Skeletal muscle tissue (tissue), 4 donors: ENCODE data around the gene BACH2. TPM values are rescaled to one million over a fixed set of nuclear protein-coding genes. Genes with fewer than 3 reads are reported as not detected.
"Not testable (repeated sequence)": the region's sequence is repeated elsewhere in the genome, so short reads cannot be mapped to it uniquely, and the experiment has no call there.

Experiments used
- H3K27ac ChIP-seq: one replicate; pipeline ENCODE4 v1.7.0; 2013; ENCODE audit warnings: mild to moderate bottlenecking, low read depth, low read length, inconsistent platforms
- H3K27me3 ChIP-seq, 3 donors: one replicate each; pipeline ENCODE4 v1.7.0; 2013; ENCODE audit warnings: low read length in 3 of 3; ENCODE audit not compliant: control insufficient read depth in 3 of 3, insufficient read depth in 3 of 3
- H3K36me3 ChIP-seq, 3 donors: one replicate each; pipeline ENCODE4 v1.7.0; 2013; ENCODE audit warnings: low read length in 3 of 3; ENCODE audit not compliant: control insufficient read depth in 3 of 3, insufficient read depth in 3 of 3
- H3K4me1 ChIP-seq, 3 donors: one replicate each; pipeline ENCODE4 v1.7.0; 2013; ENCODE audit warnings: low read length in 3 of 3, mild to moderate bottlenecking in 3 of 3; ENCODE audit not compliant: control insufficient read depth in 3 of 3, insufficient read depth in 3 of 3
- H3K4me3 ChIP-seq, 3 donors: one replicate each; pipeline ENCODE4 v1.7.0; 2013; ENCODE audit warnings: low read length in 3 of 3
- H3K9ac ChIP-seq, 3 donors: one replicate each; pipeline ENCODE4 v1.7.0; 2013; ENCODE audit warnings: low read length in 3 of 3, mild to moderate bottlenecking in 3 of 3, moderate library complexity in 2 of 3, low read depth in 1 of 3
- H3K9me3 ChIP-seq, 3 donors: one replicate each; pipeline ENCODE4 v1.7.0; 2013; ENCODE audit warnings: low read length in 3 of 3; ENCODE audit not compliant: control insufficient read depth in 3 of 3
- total RNA-seq: library from RNA; depleted of rRNA; stranded (reverse); fragments of >200 nt; gene quantifications from one replicate; pipeline ENCODE4 v1.2.3, GENCODE V29; 2014
- donor health status: Osteomylitis.

Gene BACH2
- total RNA-seq, 1 donor from 2014 or later = 3.7 TPM

GRCh38 chr6:90167514-90168379 is 128.9 kb downstream of the BACH2 start:
- H3K27ac ChIP-seq = no peak overlapping the region
- no peak overlapping the region for H3K9ac ChIP-seq
- H3K4me1 ChIP-seq = peaks cover 8 to 17% (median 15%) of the 10 kb centered on the region in 3 donors
- H3K9me3 ChIP-seq = no peaks in the 10 kb centered on the region
- H3K4me3 ChIP-seq = no peak overlapping the region
- no peaks in the 10 kb centered on the region for H3K27me3 ChIP-seq
- H3K36me3 ChIP-seq = no peaks in the 10 kb centered on the region

- H3K36me3 ChIP-seq, H3K4me3 ChIP-seq, H3K9ac ChIP-seq, H3K9me3 ChIP-seq, H3K27ac ChIP-seq, H3K27me3 ChIP-seq: not testable (repeated sequence)
- peaks cover 8 to 17% (median 15%) of the 10 kb centered on the region in 3 donors for H3K4me1 ChIP-seq
These were observed 130.3 kb downstream of the BACH2 start for GRCh38 chr6:90166155-90166924.

GRCh38 chr6:90162648-90163387 is 133.8 kb downstream of the BACH2 start:
- no peaks in the 10 kb centered on the region for H3K36me3 ChIP-seq
- H3K9ac ChIP-seq = no peak overlapping the region
- no peak overlapping the region for H3K4me3 ChIP-seq
- H3K27ac ChIP-seq = no peak overlapping the region
- H3K4me1 ChIP-seq = peaks cover 2 to 5% (median 3%) of the 10 kb centered on the region in 3 donors
- no peaks in the 10 kb centered on the region for H3K9me3 ChIP-seq
- H3K27me3 ChIP-seq = no peaks in the 10 kb centered on the region

- Histone ChIP-seq H3K36me3 (no peaks in the 10 kb centered on the region), H3K27me3 (no peaks in the 10 kb centered on the region), H3K9ac (no peak overlapping the region), H3K4me1 (peaks cover 0 to 5% (median 0%) of the 10 kb centered on the region in 3 donors), H3K9me3 (no peaks in the 10 kb centered on the region), H3K4me3 (no peak overlapping the region), H3K27ac (no peak overlapping the region)
These were observed 136.6 kb downstream of the BACH2 start for GRCh38 chr6:90160013-90160412.

- Histone ChIP-seq H3K9me3 (no peaks in the 10 kb centered on the region), H3K27me3 (no peaks in the 10 kb centered on the region), H3K9ac (no peak overlapping the region), H3K27ac (no peak overlapping the region), H3K36me3 (no peaks in the 10 kb centered on the region), H3K4me3 (no peak overlapping the region), H3K4me1 (peaks cover 0 to 5% (median 0%) of the 10 kb centered on the region in 3 donors)
These were observed 137.2 kb downstream of the BACH2 start for GRCh38 chr6:90159452-90159851.

- Histone ChIP-seq H3K9ac (no peak overlapping the region), H3K36me3 (no peaks in the 10 kb centered on the region), H3K27ac (no peak overlapping the region), H3K4me1 (peaks cover 0 to 5% (median 0%) of the 10 kb centered on the region in 3 donors), H3K27me3 (no peaks in the 10 kb centered on the region), H3K9me3 (no peaks in the 10 kb centered on the region), H3K4me3 (no peak overlapping the region)
These were observed 137.7 kb downstream of the BACH2 start for GRCh38 chr6:90158936-90159335.

GRCh38 chr6:90157441-90157840 is 139.2 kb downstream of the BACH2 start:
- Histone ChIP-seq H3K4me3 (no peak overlapping the region), H3K9me3 (no peaks in the 10 kb centered on the region), H3K27me3 (no peaks in the 10 kb centered on the region), H3K27ac (no peak overlapping the region), H3K9ac (no peak overlapping the region), H3K36me3 (no peaks in the 10 kb centered on the region), H3K4me1 (peaks cover 0 to 5% (median 0%) of the 10 kb centered on the region in 3 donors)

- Histone ChIP-seq H3K9me3 (no peaks in the 10 kb centered on the region), H3K4me1 (peaks cover 0 to 5% (median 0%) of the 10 kb centered on the region in 3 donors), H3K4me3 (no peak overlapping the region), H3K27me3 (no peaks in the 10 kb centered on the region), H3K9ac (no peak overlapping the region), H3K27ac (no peak overlapping the region), H3K36me3 (no peaks in the 10 kb centered on the region)
These were observed 139.8 kb downstream of the BACH2 start for GRCh38 chr6:90156861-90157260.

GRCh38 chr6:90154755-90155470 is 141.7 kb downstream of the BACH2 start:
- Histone ChIP-seq H3K27me3 (no peaks in the 10 kb centered on the region), H3K9ac (no peak overlapping the region), H3K27ac (no peak overlapping the region), H3K36me3 (no peaks in the 10 kb centered on the region), H3K4me3 (no peak overlapping the region), H3K4me1 (peaks cover 0 to under 1% (median 0%) of the 10 kb centered on the region in 3 donors), H3K9me3 (no peaks in the 10 kb centered on the region)
